Measurements from ENCODE around the gene LIN9.
A peak's percentile ranks its signal among the peaks of the same experiment; 100 is the strongest.
"Not testable (repeated sequence)": the region's sequence is repeated elsewhere in the genome, so short reads cannot be mapped to it uniquely, and the experiment has no call there.

The LIN9 gene, protein sequence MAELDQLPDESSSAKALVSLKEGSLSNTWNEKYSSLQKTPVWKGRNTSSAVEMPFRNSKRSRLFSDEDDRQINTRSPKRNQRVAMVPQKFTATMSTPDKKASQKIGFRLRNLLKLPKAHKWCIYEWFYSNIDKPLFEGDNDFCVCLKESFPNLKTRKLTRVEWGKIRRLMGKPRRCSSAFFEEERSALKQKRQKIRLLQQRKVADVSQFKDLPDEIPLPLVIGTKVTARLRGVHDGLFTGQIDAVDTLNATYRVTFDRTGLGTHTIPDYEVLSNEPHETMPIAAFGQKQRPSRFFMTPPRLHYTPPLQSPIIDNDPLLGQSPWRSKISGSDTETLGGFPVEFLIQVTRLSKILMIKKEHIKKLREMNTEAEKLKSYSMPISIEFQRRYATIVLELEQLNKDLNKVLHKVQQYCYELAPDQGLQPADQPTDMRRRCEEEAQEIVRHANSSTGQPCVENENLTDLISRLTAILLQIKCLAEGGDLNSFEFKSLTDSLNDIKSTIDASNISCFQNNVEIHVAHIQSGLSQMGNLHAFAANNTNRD

DNA sequence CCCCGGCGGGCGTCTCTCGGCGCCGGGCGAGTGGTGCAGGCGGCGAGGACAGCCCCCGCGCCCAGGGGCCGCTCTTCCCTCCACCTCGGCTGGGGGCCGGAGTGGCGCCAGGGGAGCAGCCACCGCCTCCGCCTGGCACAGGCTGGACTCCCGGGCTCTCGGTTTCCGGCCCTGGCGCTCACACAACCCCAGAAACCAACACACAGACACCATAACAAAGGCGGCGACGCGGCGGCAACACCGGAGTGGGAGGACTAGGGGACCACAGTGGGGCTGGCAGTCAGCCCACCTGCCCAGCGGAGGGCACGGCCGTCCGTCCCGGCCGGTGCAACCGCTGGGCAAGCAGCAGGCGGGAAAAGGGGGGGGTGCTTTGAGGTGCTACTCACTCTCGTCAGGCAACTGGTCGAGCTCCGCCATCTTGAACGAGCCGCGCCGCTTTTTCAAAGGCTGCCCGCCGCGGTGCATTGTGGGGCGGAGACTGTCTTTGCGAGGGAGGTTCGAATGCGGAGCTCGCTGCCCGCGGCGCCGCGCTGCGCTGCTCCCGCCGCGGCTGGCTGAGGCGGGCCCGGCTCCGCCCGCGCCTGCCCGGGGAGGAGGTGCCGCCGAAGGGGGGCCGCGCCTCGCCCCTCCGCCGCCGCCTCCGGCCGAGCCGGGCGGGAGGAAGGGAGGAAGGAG, at the start of gene LIN9:
Gene LIN9 (minus strand): TSS at position 442 of the 675 bp plus-strand sequence. CDS start 25 bp downstream, at position 417.
- peak; percentile 90 for DNase-seq

DNA sequence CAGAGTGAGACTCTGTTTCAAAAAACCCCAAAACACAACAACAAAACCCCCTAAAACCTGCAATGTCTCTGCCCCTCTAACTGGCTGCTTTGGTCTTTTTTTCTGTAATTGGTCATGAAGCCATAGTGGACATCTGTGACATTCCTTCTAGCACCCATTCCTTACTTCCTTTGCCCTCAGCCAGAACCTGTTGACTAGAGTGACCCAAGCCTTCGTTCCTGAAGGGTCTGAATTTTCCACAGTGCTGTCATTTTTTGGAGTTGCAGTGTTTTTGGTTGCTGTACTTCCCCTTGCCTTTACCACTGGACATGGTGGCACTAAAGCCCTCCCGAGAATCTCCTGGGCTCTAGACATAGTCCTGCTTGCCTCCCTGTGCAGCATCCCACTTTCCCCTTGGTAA, 48.5 kb upstream of the LIN9 start:
- DNase-seq = no peak

DNA sequence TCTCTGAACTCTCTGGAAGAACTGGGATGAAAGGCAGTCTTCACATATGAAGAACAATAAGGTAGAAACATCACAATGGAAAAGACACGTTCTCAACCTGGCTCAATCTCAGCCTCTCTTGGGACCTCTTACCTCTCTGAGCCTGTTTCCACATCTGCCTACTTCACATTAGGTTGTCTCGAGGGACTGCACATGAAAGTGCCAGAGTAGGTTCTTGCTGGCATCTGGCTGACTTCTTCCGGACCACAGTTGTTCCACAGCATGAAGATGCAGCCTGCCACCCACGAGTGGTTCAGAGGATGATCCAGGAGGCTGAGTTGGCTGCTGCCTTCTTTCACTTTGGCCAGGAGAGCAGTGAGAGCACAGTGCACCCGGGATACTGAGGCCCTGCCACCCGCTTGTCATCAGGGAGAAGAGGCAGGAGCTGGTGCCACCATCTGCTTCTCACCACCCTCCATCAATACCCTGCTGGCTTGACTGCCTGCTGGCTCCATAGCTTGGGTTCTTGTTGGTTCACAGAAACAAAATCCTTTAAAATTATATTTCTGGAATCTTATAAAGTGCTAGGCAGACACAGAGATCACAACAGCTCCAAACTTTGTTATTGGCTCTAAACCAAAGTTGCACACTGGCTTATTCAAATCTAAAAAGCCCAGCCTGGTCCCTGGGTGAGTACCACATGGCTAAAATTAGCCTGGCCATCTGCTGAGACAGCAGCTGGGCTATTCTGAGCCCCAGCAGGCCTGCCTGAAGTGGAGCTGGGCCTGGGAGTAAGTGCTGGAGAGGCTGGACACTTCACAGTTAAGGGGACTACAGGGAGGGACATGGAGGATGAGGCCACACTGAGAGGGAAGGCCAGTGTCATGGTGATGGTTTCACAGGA, 46.9 kb upstream of the LIN9 start:
- DNase-seq = no peak

DNA sequence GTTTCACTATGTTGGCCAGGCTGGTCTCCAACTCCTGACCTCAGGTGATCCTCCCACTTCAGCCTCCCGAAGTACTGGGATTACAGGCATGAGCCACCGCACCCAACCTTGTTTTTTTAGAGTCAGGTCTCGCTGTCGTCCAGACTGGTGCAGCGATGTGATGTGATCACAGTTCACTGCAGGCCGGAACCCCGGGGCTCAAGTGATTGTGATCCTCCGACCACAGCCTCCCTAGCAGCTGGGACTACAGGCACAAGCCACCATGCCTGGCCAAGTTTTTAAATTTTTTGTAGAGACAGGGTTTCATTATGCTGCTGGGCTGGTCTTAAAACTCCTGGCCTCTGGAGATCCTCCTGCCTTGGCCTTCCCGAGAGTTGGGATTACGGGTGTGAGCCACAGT, 46.1 kb upstream of the LIN9 start:
- no peak for DNase-seq

DNA sequence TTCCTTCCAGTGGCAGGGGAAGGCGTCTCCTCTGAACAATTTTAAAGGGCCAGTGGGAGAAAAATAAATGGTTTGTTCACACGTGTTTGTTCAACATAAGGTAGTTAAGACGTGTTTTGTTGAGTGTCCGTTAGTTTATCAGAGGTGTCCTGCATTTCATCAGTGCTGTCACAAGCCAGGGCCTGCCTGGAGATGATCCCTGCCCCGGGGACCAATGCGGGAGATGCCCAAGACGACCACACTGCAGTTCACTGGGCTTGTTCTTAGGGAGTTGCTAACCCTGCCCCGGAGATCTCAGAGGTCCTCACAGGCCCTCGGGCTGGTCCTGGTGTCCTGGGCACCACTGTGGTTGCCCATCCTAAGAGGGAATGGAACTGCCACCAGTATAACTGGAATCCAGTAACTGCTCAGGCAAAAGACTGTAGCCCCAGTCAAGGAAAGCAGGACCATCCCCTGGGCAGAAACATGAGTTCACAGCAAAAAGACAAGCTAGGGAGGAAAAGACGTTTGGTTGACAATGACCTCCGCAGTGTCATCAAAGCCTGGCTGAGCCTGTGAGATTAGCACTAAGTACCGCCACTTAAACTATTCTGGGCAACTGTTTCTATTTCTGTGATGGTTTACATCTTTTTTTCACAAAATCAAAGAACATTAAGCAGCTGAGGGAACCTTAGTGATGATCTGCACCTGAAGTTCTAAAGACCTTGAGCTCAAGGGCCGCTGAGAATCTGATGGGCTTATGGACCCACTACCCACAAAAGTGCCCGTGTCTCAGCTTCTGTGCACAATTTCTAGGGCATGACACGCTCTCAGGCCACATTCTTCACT, 44.9 kb upstream of the LIN9 start:
- DNase-seq = no peak

DNA sequence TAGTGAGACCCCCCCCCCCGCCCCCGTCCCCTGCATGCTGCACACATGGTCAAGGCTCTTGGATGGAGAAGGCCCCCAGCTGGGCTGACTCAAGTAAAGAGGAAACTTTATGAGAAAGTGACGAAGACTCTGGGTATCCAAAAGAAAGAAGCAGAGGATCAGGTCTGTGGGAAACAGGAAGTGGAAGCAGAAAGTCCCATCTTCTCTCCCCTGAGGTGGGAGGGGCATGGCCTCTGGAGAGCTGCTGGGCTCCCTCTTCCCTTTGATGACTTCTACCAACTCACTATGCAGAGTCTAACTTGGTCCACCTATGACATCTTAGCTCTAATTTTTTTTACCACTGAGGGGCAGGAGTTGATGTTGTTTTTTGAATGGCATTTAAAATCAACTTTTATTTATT, 42.7 kb upstream of the LIN9 start:
- no peak for DNase-seq

DNA sequence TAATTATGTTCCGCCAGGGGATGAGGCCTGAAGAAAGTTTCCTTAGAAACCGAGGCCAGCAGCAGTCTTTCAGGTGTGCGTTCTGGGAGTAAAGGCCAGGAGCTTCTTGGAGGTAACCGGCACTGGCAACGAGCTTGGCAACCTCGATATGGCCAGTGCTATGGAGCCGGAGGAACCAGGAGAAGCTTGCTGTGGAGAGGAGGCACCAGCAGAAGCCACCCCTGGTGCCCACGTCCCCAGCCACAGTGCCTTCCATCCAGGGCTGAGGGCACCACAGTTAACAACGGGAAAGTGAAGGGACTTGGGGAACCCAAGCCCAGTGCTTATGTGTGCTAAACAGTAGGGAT, 41.5 kb upstream of the LIN9 start:
- DNase-seq = no peak

DNA sequence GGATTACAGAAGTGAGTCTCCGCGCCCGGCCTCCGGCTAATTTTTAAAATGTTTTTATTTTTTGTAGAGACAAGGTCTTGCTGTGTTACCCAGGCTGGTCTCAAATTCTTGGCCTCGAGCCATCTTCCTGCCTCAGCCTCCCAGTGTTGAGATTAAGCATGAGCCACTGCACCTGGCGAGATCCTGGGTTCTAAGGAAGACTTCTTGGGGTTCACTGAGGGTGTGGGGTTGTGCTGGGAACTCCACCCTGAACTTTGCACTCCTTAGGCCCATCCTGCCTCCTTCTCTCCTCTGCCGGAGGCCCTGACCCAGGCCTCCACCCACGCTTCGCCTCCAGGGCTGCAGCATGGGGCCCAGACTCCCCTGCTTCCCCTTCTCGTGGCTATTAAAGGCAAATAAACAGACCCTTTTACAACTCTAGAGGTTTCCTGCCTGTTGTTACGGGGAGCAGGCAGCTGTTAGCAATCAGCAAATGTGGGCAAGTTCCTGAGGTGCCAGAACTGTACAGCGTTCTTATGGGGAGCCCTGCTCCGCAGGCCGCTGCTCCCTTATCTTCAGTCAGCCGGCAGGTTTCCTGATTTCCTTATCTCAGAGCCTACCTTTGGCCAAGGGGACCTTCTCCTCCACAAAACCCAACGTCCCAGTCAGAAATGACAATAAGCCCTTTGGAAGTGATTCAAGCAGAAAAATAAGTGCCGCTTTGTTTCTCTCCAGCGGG, 41.0 kb upstream of the LIN9 start:
- DNase-seq = no peak

DNA sequence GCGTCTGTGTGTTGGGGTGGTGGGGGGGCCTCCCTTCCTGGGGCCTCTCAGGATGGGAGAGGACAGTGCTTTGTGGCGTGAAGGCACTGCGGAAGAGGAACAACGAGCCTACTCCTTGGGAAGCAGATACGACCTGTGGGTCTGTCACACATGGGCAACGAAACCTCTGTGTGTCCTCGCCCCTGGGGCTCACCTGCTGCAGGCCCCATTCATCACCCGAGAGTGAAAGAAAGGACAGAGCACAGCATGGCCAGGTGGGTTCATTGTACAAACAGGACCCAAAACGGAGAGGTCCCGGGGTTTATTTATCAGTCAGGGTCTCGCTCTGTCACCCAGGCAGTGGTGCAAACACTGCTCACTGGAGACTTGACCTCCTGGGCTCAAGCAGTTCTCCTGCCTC, 40.1 kb upstream of the LIN9 start:
- no peak for DNase-seq

DNA sequence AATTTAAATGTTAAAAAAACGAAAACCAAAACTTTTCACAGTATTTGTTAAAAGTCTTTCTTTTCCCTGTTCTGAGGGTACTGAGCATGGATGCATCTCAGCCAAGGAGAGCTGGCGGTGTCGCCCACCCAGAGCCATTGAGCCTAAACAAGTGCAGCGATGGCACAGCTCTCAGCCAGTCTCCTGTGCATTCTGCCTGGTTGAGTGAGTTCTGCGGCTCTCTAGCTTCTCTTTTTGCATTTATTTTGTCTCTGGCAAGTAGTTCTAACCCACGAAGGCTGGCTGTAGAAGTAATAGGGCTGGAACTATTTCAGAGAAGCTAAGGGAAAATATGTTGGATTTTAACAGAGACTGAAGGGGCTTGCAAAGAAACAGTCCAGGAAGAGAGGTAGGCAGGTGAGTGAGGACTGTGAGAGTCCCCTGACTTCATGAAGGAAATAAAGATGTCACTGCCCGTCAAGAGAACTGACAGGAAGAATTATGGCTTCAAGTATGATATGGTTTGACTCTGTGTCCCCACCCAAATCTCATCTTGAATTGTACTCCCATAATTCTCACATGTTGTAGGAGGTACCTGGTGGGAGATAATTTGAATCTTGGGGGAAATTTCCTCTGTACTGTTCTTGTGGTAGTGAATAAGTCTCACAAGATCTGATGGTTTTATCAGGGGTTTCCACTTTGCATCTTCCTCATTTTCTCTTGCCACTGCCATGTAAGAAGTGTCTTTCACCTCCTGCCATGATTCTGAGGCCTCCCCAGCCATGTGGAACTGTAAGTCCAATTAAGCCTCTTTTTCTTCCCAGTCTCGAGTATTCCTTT, 35.7 kb upstream of the LIN9 start:
- DNase-seq = no peak

DNA sequence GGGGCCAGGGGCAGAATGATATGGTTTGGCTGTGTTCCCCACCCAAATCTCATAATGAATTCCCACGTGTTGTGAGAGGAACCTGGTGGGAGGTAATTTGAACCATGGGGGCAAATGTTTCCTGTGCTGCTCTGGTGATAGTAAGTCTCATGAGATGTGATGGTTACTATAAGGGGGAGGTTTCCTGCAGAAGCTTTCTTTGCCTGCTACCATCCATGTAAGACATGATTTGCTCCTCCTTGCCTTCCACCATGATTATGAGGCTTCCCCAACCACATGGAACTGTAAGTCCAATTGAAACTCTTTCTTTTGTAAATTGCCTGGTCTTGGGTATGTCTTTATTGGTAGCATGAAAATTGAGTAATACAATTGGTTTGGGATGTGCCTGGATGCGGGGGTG, 33.7 kb upstream of the LIN9 start:
- DNase-seq = no peak

DNA sequence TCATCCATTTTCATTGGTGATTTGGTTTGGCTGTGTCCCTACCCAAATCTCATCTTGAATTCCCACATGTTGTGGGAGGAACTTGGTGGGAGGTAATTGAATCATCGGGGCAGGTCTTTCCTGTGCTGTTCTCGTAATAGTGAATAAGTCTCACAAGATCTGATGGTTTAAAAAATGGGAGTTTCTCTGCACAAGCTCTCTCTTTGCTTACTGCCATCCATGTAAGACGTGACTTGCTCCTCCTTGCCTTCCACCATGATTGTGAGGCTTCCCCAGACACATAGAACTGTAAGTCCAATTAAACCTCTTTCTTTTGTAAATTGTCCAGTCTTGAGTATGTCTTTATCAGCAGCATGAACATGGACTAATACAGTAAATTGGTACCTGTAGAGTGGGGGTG, 31.1 kb upstream of the LIN9 start:
- DNase-seq = not testable (repeated sequence)

DNA sequence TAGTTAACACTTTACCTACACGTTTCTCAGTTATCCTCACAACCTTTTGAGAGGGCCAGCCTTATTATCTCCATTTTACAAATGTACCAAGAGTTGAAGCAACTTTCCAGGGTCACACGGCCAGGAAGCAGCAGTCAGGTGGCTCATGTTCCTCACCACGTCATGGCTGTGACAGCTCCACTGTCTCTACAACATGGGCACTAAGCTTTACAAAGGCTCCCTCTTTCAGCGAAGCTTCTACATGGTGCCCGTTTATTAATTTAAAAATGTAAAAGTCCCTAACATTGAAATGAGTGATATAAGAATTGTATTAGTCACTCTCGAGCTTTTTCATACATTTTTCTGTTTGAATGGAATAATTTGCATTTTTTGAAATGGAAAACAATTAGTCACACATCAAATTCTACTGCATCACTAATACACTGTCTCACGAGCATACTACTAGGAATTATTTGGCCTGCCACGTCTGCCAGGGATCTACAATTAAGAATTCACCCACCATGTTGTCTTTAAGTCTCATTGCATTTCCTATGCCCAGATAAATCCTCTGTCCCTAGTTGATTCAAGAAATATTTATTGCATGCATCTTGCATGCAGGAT, 28.4 kb upstream of the LIN9 start:
- no peak for DNase-seq

DNA sequence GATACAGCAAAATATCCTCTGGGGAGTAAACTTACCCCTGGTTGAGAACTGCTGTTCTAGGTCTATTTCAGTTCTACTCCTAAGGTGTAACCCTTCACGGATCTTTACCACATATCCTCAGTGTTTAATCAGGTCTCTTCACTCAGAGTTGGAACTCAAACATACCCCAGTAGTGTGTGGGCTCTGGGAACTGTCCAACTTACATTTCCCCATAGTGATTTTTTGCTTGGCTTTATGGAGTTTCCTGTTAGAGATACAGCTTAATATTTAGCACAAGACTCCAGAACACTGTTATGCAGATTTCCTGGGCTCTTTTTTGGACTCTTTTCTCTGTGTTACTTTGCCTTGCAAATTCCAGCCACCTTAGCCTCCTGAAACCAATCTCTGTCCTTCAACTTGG, 26.7 kb upstream of the LIN9 start:
- DNase-seq = no peak

DNA sequence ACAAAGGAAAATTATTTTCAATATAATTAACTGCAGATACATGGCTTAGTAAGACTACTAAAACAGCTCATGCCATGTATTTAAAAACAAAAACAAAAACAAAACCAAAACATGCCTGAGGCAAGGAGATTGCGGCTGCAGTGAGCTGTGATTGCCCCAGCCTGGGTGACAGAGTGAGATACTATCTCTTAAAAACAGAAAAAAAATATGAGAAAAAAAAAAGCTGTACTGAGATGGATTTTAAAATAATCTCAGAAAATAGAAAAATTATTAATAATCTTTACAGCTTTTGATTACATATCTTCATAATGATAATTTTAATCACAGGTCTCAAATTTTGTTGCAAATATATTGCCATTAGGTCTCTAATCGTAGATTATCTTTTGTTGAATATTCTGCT, 24.0 kb upstream of the LIN9 start:
- DNase-seq = no peak

DNA sequence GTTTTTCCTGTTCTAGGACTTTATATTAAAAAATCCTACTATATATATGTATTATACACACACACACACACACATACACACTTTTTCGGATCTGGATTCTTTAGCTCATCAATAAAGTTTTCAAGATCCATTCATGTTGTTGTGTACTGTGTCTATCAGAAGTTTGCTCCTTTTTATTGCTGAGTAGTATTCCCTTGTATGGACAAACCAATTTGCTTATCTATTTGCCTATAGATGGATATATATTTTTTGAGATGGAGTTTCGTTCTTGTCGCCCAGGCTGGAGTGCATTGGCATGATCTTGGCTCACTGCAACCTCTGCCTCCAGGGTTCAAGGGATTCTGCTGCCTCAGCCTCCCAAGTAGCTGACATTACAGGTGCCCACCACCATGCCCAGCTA, 20.3 kb upstream of the LIN9 start:
- DNase-seq = no peak

DNA sequence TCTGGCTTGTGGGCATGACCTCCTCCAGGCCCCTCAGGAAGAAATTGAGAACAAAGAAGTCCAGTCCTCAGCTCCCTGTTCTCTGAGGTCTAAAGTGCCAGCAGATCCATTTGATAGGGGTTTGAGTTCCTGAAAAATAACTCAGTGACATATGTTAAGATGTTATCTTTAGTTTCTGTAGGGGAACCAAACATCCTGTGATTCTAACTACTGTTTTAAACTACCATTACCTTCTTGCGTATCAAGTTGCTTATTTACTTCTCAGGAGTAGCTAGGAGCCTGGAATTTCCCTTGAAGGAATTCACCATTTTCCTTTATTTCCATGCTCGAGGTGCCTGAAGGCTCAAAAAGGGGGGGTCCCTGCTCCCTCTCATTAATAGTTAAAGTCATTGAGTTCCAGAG, 18.8 kb upstream of the LIN9 start:
- no peak for DNase-seq

DNA sequence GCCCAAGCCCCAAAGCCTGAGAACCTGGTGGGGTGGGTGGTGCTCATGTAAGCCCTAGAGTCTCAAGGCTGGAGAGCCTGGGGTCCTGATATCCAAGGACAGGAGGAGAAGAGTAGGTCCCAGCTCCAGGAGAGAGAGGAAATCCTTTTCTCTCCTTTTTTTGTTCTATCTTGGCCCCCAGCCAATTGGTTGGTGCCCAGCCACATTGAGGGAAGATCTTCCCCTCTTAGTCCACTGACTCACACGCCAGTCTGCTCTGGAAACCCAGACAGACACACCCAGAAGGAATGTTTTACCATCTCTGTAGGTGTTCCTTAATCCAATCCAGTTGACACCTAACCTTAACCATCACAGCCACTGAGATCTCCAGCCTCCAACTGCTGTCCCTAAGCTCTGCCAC, 16.2 kb upstream of the LIN9 start:
- DNase-seq = no peak

DNA sequence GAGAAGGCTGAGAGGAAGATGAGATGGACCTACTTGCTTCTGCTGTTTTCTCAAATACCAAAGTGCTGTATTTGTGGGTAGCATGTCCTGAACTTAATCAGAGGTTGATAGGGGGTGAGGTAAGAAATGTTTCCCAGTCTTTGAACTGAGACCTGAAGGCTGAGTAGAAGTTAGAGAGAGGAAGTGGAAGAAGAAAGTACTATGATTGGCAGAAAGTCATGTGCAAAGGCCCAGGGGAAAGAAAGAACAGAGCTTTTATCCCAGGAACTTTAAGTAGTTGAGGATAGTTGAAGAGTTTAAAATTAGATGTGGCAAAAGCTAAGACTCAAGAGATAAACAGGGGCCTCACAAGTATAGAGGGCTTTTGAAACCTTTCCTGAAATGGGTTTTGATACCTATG, 15.5 kb upstream of the LIN9 start:
- no peak for DNase-seq

DNA sequence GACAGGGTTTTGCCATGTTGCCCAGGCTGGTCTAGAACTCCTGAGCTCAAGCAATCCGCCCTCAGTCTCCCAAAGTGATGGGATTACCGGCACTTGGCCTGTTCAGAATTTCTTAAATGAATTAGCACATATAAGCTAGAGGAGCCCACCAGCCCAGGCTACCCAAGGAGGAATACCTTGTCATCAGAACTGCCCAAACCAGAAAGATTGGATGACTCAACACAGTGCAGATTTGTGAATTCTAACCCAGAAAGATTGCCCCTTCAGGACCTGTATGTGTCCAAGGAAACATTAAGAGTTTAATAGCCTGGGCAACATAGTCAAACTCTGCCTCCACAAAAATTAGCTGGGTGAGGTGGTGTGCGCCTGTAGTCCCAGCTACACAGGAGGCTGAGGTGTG, 14.0 kb upstream of the LIN9 start:
- DNase-seq = no peak

DNA sequence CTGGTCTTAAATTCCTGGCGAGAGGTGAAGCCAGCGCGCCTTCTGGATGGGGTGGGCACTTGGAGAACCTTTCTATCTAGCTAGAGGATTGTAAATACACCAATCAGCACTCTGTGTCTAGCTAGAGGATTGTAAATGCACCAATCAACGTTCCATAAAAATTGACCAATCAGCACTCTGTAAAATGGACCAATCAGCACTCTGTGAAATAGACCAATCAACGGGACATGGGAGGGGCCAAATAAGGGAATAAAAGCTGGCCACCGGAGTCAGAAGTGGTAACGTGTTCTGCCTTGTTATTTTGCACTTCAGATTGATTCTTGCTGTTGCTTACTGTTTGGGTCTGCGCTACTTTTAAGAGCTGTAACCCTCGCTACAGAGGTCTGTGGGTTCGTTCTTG, 12.0 kb upstream of the LIN9 start:
- no peak for DNase-seq

All from NCI-H2227 treated with DMSO at 0.1 percent for 48 hours (cell line).